ENCODE data around the gene GINS3.

The GINS3 gene

GRCh38 chr16:58425756-58426494 is 33.7 kb downstream of the GINS3 start:
- DNase-seq (ENCODE audit: low read depth), result no peak

DNA sequence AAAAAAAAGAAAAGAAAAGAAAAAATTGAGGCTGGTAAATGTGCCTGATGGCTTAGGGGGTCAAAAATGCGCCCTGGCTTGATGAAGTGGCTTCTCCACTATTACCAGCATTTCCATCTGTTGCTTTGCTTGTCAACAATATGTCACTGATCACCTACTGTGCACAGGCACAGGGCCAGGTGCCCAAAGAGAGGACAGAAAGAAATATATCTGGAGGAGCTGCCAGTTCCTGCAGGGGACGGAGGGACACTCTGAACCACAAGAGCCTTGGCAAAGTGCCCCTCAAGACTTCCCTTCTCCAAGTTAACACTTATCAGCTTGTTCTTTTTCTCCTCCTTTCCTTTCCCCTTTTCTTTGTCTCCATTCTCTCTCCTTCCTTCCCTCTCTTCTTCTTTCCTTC is 34.7 kb downstream of the GINS3 start:
- no peak for DNase-seq (ENCODE audit: low read depth)

GRCh38 chr16:58428621-58429542 is 36.6 kb downstream of the GINS3 start:
- no peak for DNase-seq (ENCODE audit: low read depth)

GRCh38 chr16:58430718-58431117 is 38.4 kb downstream of the GINS3 start:
- no peak for DNase-seq (ENCODE audit: low read depth)

DNA sequence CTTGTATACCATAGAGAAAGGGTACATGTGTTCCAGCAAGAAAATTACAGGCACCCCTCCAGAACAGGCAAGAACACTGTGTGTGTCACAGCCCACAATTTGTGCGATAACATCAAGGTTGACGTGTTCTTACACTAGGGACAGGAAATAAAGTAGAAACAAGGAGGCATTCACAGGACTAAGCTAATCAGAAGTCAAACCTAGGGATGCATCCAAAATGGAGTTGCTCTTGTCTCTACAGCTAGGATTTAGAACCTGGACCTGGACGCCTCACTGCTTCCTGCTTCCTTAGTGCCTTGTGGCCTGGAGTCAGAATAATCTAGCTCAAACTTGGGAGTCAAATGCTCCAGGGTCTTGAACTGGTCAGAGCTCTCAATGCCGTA is 41.3 kb downstream of the GINS3 start:
- DNase-seq (ENCODE audit: low read depth), result no peak

GRCh38 chr16:58435779-58436178 is 43.5 kb downstream of the GINS3 start:
- DNase-seq (ENCODE audit: low read depth), result no peak

GRCh38 chr16:58440131-58440530 is 47.9 kb downstream of the GINS3 start:
- DNase-seq (ENCODE audit: low read depth), result no peak

DNA sequence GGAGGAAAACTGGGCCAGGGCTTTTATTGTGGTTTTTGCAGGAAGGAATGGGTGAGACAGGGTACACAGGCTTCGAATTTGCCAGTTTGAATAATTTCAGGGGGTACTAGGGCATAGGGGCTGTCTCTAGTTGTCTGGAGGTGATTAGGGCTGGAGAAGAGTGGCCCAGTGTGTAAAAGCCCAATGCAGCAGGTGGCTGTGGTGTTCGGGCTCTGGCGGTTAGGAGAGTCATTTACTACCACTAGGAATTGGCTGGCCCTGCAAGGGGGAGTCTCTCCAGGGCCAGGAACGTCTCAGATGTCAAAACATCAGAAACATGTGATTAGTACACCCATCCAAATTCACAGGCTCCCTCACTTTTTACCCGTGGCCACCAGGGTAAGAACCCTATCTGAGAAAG is 50.3 kb downstream of the GINS3 start:
- no peak for DNase-seq (ENCODE audit: low read depth)

GRCh38 chr16:58443783-58444182 is 51.5 kb downstream of the GINS3 start:
- no peak for DNase-seq (ENCODE audit: low read depth)

- no peak for DNase-seq (ENCODE audit: low read depth)
These were observed 52.0 kb downstream of the GINS3 start for GRCh38 chr16:58444265-58444664.

DNA sequence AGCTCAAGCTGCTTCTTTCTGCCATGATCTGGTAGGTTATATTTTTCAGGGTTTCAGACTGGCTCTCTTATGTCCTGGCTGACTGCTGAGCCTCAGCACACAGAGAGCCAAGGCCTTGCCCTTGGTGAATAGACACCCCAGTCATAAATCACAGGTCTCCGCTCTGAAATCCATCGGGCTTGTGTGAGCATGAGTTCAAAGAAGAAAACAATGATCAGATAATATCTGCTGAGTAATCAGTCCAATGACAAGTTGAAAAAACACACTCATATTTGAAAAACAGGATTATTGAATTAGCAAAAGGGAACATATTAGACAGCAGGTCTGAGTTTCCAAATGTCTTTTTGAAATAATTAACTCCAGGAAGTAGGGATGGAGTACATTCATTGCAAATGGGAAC is 56.6 kb downstream of the GINS3 start:
- no peak for DNase-seq (ENCODE audit: low read depth)

GRCh38 chr16:58449306-58449705 is 57.0 kb downstream of the GINS3 start:
- DNase-seq (ENCODE audit: low read depth), result no peak

- no peak for DNase-seq (ENCODE audit: low read depth)
These were observed 57.5 kb downstream of the GINS3 start for GRCh38 chr16:58449768-58450167.

GRCh38 chr16:58450590-58450989 is 58.3 kb downstream of the GINS3 start:
- DNase-seq (ENCODE audit: low read depth), result no peak

DNA sequence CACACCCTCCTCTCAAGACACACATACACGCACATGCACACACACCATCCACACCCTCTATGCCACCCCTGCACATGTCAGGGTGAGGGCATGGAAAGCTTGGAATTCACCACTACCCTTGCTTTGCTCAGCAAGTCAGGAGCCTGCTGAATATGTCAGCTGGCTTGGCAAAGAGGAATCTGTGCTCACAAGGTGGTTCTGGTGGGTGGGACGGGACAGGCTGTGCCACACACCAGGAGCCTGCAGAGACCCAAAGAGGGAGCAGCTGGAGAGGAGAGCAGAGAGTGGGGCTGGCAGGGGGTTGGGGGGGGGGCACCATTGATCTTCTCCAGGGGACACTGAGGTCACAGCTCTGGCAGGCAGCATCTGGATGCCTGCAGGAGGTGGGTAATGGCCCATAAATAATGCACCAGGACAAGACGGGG is 59.0 kb downstream of the GINS3 start:
- DNase-seq (ENCODE audit: low read depth), result no peak

- DNase-seq (ENCODE audit: low read depth), result no peak
These were observed 59.7 kb downstream of the GINS3 start for GRCh38 chr16:58451945-58452401.

GRCh38 chr16:58452640-58453039 is 60.4 kb downstream of the GINS3 start:
- no peak for DNase-seq (ENCODE audit: low read depth)

- DNase-seq (ENCODE audit: low read depth), result no peak
These were observed 61.9 kb downstream of the GINS3 start for GRCh38 chr16:58454178-58454577.

DNA sequence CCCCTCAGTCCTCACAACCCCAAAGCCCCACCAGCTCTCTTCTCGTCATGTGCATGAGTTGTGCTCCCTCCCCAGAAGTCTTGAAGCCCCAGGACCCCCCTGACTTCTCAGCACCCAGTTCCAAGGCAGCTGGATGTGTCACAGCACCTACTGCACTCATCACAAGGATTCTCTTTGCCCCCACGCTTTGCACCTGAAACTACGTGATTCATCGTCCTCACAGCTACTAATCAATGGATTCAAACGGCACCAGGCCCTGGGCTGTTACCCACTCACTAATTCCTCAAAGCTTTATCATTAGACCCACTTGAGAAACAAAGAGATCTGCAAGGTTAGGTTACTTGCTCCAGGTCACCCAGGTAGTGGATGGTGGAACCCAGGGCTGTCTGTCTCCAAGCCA is 62.6 kb downstream of the GINS3 start:
- DNase-seq (ENCODE audit: low read depth), result no peak

All from T follicular helper cell (primary cell).